Prostate gland (tissue), 2 donors: ENCODE measurements around the gene ZMYM4. TPM values are rescaled to one million over a fixed set of nuclear protein-coding genes. Genes with fewer than 3 reads are reported as not detected.

Source experiments
- DNase-seq: peaks from one replicate; pipeline ENCODE4 v3.0.0-alpha.2; 2019; ENCODE audit warnings: low spot score
- H3K27ac ChIP-seq, 2 donors: fragments of 200-600 bp; sonication (generic); 2 replicates each; pipeline ENCODE4 v1.5.1; 2017 to 2019
- H3K27me3 ChIP-seq: fragments of 200-600 bp; sonication (generic); replicated peaks from 2 replicates; pipeline ENCODE4 v1.5.1; 2019; ENCODE audit not compliant: insufficient read depth
- H3K36me3 ChIP-seq, 2 donors: fragments of 200-600 bp; sonication (generic); 1 replicate in 1 of 2; 2 replicates in 1 of 2; pipeline versions ENCODE4 v1.5.1 to v1.8.1; 2017 to 2019
- H3K4me1 ChIP-seq: fragments of 200-600 bp; sonication (generic); replicated peaks from 2 replicates; pipeline ENCODE4 v1.5.1; 2019
- H3K4me3 ChIP-seq, 2 donors: fragments of 200-600 bp; sonication (generic); 2 replicates each; pipeline ENCODE4 v1.5.1; 2017 to 2019
- H3K9me3 ChIP-seq: fragments of 200-600 bp; sonication (generic); 2 replicates; pipeline ENCODE4 v1.5.1; 2017
- CTCF ChIP-seq, 4 experiments: fragments of 200-600 bp in 2 of 4; fragments of 450-650 bp in 2 of 4; sonication (generic) in 2 of 4; IDR thresholded peaks; 1 replicate in 3 of 4; 2 replicates in 1 of 4; pipeline ENCODE4 v1.5.1; 2016 to 2019; ENCODE audit warnings: antibody characterized with exemption in 4 of 4, mild to moderate bottlenecking in 2 of 4, moderate library complexity in 2 of 4
- POLR2A ChIP-seq: fragments of 450-650 bp; IDR thresholded peaks from one replicate; pipeline ENCODE4 v1.6.1; 2016; ENCODE audit warnings: antibody characterized with exemption, mild to moderate bottlenecking
- POLR2AphosphoS5 ChIP-seq: sonication (generic); formaldehyde crosslinking; IDR thresholded peaks from one replicate; pipeline ENCODE4 v1.6.1; 2017; ENCODE audit warnings: antibody characterized with exemption
- WGBS: methylation state at CpG from one replicate; pipeline ENCODE4 v1.1.5; 2018; 5-methylcytosine and 5-hydroxymethylcytosine counted together
- intact Hi-C: fragments of 100-400 bp; cut with DNase I; formaldehyde crosslinking; loops from one replicate; pipeline ENCODE4 v1.14.2; 2022
- total RNA-seq, 2 donors: library from RNA; depleted of rRNA; stranded (reverse); fragments of >200 nt; gene quantifications; one replicate each; pipeline ENCODE4 v1.1.0, GENCODE V29; 2016

ZMYM4 gene
- total RNA-seq, 2 donors from 2014 or later = 34.9 to 42.1 TPM

GRCh38 chr1:35364741-35365140 is 96.2 kb downstream of the ZMYM4 start:
- Histone ChIP-seq H3K36me3 (no peaks in the 10 kb centered on the region), H3K27me3 (no peaks in the 10 kb centered on the region), H3K27ac (no peak overlapping the region), H3K4me3 (no peak overlapping the region), H3K9me3 (no peaks in the 10 kb centered on the region), H3K4me1 (peaks cover 3% of the 10 kb centered on the region)
- intact Hi-C loops = no loop called here
- DNase-seq = no peak
- TF ChIP-seq POLR2AphosphoS5 (no peak), POLR2A (no peak), CTCF (IDR thresholded peaks at IDR 0.05) (no peak)
- WGBS = 74% methylated on average over 3 of the region's 3 CpGs

- TF ChIP-seq POLR2A (no peak), POLR2AphosphoS5 (no peak), CTCF (IDR thresholded peaks at IDR 0.05) (no peak)
- intact Hi-C loops = no loop called here
- Histone ChIP-seq H3K4me3 (no peak overlapping the region), H3K9me3 (no peaks in the 10 kb centered on the region), H3K36me3 (no peaks in the 10 kb centered on the region), H3K27ac (no peak overlapping the region), H3K27me3 (no peaks in the 10 kb centered on the region), H3K4me1 (peaks cover 3% of the 10 kb centered on the region)
- WGBS = 100% methylated on average over 2 of the region's 2 CpGs
- no peak for DNase-seq
Observed at GRCh38 chr1:35367914-35368313, 99.4 kb downstream of the ZMYM4 start.

- Histone ChIP-seq H3K27me3 (no peaks in the 10 kb centered on the region), H3K4me1 (no peaks in the 10 kb centered on the region), H3K9me3 (no peaks in the 10 kb centered on the region), H3K36me3 (no peaks in the 10 kb centered on the region), H3K27ac (no peak overlapping the region), H3K4me3 (no peak overlapping the region)
- 42% methylated on average over 4 of the region's 4 CpGs for WGBS
- intact Hi-C loops = no loop called here
- no peak for DNase-seq
- TF ChIP-seq CTCF (IDR thresholded peaks at IDR 0.05) = no peak
- no peak for TF ChIP-seq POLR2AphosphoS5
- no peak for TF ChIP-seq POLR2A
Observed at GRCh38 chr1:35369922-35370671, 101.6 kb downstream of the ZMYM4 start.

- Histone ChIP-seq H3K4me3 (no peak overlapping the region), H3K27ac (no peak overlapping the region), H3K36me3 (no peaks in the 10 kb centered on the region), H3K4me1 (no peaks in the 10 kb centered on the region), H3K9me3 (no peaks in the 10 kb centered on the region), H3K27me3 (no peaks in the 10 kb centered on the region)
- 67% methylated on average over 4 of the region's 4 CpGs for WGBS
- DNase-seq = no peak
- no peak for TF ChIP-seq POLR2A
- TF ChIP-seq CTCF (IDR thresholded peaks at IDR 0.05) = no peak
- TF ChIP-seq POLR2AphosphoS5 = no peak
- intact Hi-C loops = no loop called here
Observed at GRCh38 chr1:35371506-35371905, 103.0 kb downstream of the ZMYM4 start.

GRCh38 chr1:35377555-35377954 is 109.0 kb downstream of the ZMYM4 start:
- no peak for TF ChIP-seq CTCF (IDR thresholded peaks at IDR 0.05)
- TF ChIP-seq POLR2A = no peak
- no peak for TF ChIP-seq POLR2AphosphoS5
- no peak overlapping the region for H3K4me3 ChIP-seq
- H3K4me1 ChIP-seq = no peaks in the 10 kb centered on the region
- no peaks in the 10 kb centered on the region for H3K27me3 ChIP-seq
- no peaks in the 10 kb centered on the region for H3K36me3 ChIP-seq
- H3K9me3 ChIP-seq = no peaks in the 10 kb centered on the region
- intact Hi-C loops = no loop called here
- DNase-seq = no peak
- no peak overlapping the region for H3K27ac ChIP-seq
